ENCODE results near the gene CHRM1.

Gene CHRM1

GRCh38 chr11:62881579-62882430, 39.4 kb downstream of the CHRM1 start:
- DNase-seq (ENCODE audit: low read depth in 1 of 2, low spot score in 1 of 2): peak; percentile 91 to 98
- Histone ChIP-seq H3K27me3 (ENCODE audit: insufficient read depth, poor library complexity, severe bottlenecking) (no peaks in the 10 kb centered on the region), H3K4me3 (replicated peaks; ENCODE audit: insufficient read depth, low read length) (peak overlapping the region; percentile 51), H3K27ac (replicated peaks) (peak overlapping the region; percentile 98)
- no peak for TF ChIP-seq CTCF (IDR thresholded peaks at IDR 0.05; ENCODE audit: insufficient read depth, low read length)
- no peak for TF ChIP-seq POLR2AphosphoS5 (IDR thresholded peaks at IDR 0.05; ENCODE audit: low read depth)
- TF ChIP-seq, protein P1, sequence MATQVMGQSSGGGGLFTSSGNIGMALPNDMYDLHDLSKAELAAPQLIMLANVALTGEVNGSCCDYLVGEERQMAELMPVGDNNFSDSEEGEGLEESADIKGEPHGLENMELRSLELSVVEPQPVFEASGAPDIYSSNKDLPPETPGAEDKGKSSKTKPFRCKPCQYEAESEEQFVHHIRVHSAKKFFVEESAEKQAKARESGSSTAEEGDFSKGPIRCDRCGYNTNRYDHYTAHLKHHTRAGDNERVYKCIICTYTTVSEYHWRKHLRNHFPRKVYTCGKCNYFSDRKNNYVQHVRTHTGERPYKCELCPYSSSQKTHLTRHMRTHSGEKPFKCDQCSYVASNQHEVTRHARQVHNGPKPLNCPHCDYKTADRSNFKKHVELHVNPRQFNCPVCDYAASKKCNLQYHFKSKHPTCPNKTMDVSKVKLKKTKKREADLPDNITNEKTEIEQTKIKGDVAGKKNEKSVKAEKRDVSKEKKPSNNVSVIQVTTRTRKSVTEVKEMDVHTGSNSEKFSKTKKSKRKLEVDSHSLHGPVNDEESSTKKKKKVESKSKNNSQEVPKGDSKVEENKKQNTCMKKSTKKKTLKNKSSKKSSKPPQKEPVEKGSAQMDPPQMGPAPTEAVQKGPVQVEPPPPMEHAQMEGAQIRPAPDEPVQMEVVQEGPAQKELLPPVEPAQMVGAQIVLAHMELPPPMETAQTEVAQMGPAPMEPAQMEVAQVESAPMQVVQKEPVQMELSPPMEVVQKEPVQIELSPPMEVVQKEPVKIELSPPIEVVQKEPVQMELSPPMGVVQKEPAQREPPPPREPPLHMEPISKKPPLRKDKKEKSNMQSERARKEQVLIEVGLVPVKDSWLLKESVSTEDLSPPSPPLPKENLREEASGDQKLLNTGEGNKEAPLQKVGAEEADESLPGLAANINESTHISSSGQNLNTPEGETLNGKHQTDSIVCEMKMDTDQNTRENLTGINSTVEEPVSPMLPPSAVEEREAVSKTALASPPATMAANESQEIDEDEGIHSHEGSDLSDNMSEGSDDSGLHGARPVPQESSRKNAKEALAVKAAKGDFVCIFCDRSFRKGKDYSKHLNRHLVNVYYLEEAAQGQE (IDR thresholded peaks at IDR 0.05; ENCODE audit: insufficient replicate concordance, low read depth): no peak
- TF ChIP-seq SPI1 (IDR thresholded peaks at IDR 0.05; ENCODE audit: borderline replicate concordance, low read depth): no peak
- no peak for TF ChIP-seq GABPA (IDR thresholded peaks at IDR 0.05; ENCODE audit: low read depth)

DNA sequence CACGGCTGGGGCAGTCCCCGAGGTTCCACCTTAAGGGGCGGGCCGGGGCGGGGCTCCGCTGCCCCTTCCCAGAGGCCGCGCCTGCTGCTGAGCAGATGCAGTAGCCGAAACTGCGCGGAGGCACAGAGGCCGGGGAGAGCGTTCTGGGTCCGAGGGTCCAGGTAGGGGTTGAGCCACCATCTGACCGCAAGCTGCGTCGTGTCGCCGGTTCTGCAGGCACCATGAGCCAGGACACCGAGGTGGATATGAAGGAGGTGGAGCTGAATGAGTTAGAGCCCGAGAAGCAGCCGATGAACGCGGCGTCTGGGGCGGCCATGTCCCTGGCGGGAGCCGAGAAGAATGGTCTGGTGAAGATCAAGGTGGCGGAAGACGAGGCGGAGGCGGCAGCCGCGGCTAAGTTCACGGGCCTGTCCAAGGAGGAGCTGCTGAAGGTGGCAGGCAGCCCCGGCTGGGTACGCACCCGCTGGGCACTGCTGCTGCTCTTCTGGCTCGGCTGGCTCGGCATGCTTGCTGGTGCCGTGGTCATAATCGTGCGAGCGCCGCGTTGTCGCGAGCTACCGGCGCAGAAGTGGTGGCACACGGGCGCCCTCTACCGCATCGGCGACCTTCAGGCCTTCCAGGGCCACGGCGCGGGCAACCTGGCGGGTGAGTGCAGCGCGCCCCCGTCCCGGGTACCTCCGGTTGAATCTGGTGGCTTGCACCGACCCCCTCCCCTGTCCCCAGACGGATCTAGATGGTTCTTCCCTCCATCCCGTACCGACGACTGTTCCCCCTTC, 40.2 kb downstream of the CHRM1 start, which contains the start of gene SLC3A2:
SLC3A2 (plus strand) TSS at position 94 of the 776 bp plus-strand sequence; CDS start at position 222, 128 bp downstream.
- TF ChIP-seq SPI1 (IDR thresholded peaks at IDR 0.05; ENCODE audit: borderline replicate concordance, low read depth) (no peak), CTCF (IDR thresholded peaks at IDR 0.05; ENCODE audit: insufficient read depth, low read length) (peak; percentile 50), POLR2AphosphoS5 (IDR thresholded peaks at IDR 0.05; ENCODE audit: low read depth) (peak; percentile 98)
- TF ChIP-seq, protein P1 (IDR thresholded peaks at IDR 0.05; ENCODE audit: insufficient replicate concordance, low read depth): peak; percentile 46
- DNase-seq (ENCODE audit: low read depth in 1 of 2, low spot score in 1 of 2): peak; percentile 88 to 95
- Histone ChIP-seq H3K27me3 (ENCODE audit: insufficient read depth, poor library complexity, severe bottlenecking) (no peaks in the 10 kb centered on the region), H3K4me3 (replicated peaks; ENCODE audit: insufficient read depth, low read length) (peak within 1 kb of the TSS; percentile 51), H3K27ac (replicated peaks) (peak within 1 kb of the TSS; percentile 98)

DNA sequence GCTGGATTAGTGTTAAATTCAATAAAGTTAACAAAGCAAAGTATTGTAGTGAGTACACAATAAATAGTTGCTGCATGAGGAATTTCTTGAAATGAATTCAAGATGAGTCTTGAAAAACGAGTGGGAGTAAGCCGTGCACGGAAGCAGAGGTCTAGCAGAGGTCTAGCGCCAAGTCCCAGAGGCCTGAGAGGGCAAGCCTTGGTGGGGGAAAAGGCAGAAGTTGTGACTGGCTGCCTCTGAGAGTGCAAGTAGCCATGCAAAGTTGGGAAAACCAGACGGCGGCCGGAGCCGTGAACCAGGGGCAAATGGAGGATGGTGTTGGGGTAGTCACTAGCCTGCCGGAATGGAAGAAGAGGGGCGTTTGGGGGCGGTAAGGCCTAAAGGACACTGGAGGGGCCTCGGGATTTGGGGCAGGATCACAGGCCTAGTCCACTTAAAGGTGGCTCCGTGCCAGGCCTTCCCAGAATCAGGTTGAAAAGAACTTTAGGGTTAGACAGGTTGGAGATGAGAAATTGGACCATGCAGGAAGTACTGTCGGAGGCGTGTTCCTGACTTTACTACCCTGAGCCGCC, 40.8 kb downstream of the CHRM1 start:
- Histone ChIP-seq H3K27me3 (ENCODE audit: insufficient read depth, poor library complexity, severe bottlenecking) (no peaks in the 10 kb centered on the region), H3K4me3 (replicated peaks; ENCODE audit: insufficient read depth, low read length) (peak overlapping the region; percentile 51), H3K27ac (replicated peaks) (peak overlapping the region; percentile 98)
- DNase-seq (ENCODE audit: low read depth in 1 of 2, low spot score in 1 of 2): peak in 1 of 2 experiments; percentile 73
- no peak for TF ChIP-seq GABPA (IDR thresholded peaks at IDR 0.05; ENCODE audit: low read depth)
- TF ChIP-seq CTCF (IDR thresholded peaks at IDR 0.05; ENCODE audit: insufficient read depth, low read length): no peak
- no peak for TF ChIP-seq SPI1 (IDR thresholded peaks at IDR 0.05; ENCODE audit: borderline replicate concordance, low read depth)
- TF ChIP-seq, protein P1 (IDR thresholded peaks at IDR 0.05; ENCODE audit: insufficient replicate concordance, low read depth): no peak
- no peak for TF ChIP-seq POLR2AphosphoS5 (IDR thresholded peaks at IDR 0.05; ENCODE audit: low read depth)

Data from HL-60 (cell line).